Activated T-helper 1 cell treated with anti-CD3 and anti-CD28 coated beads, Interleukin-2, amount 50 U/mL, for 16 hours (primary cell): ENCODE data around the gene ZFP36L2.

Experiments
- DNase-seq, 2 donors: peaks; one replicate each; pipeline ENCODE4 v3.0.0-alpha.2; 2020; ENCODE audit warnings: low read depth in 1 of 2, low spot score in 1 of 2

The ZFP36L2 gene

DNA sequence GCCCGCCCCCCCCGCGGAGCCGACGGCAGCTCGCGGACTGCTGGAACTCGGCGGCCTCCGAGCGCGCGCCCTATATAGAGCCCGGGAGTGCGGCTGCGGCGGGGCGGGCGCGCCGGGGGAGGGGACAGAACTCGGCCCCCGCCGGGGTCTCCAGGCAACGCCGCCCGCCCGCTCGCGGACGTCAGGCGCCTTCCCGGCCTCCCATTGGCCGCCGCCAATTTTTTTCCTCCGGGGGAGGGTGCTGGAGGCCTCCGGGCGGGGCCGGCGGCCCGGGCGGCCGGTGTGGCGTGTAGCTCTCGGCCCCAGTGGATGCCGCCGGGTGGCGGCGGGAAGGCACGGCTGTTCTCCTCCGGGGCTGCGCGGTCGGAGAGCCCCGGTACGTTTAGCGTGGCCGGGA is at the start of gene ZFP36L2:
TSS of gene ZFP36L2 (minus strand) at position 49 of the 397 bp plus-strand sequence. CDS start 291 bp downstream, outside the sequence.
- peak; percentile 92 to 94 for DNase-seq

DNA sequence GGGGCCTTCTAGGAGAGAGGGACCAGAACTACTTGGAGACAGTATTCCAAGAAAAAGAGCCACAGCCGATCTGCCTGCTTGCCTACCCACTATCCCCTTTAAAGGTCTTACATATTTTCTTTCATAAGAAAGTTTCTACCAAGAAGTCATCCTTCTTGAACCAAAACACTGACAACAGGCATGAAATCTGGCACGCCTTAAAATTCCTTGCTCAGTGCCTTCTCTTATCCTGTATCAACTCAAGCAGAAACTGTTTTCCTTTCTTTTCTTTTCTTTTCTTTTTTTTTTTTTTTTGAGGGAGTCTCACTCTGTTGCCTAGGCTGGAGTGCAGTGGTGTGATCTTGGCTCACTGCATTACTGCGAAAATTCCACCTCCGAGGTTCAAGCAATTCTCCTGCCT is 48.3 kb upstream of the ZFP36L2 start:
- no peak for DNase-seq

- DNase-seq: no peak
Observed at GRCh38 chr2:43274055-43274454, 47.6 kb upstream of the ZFP36L2 start.

DNA sequence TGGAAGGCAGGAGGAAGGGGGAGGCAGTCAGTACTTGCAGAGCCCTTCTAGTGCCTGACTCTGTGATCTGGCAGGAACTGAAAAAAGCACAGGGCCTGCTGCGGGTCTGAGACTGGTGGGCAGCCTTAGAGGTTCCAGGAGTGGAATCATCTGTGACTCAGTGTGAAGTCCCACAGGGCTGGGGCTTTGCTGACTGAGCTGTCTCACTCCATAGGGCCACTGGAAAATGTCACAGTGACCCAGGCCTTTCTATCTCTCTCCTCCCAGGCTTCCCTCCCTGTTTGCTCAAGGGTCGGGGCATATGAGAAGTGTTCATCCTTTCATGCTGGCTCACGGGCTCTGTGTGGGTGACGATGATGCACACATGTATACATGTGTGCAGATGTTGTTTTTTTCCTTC is 47.1 kb upstream of the ZFP36L2 start:
- no peak for DNase-seq

DNA sequence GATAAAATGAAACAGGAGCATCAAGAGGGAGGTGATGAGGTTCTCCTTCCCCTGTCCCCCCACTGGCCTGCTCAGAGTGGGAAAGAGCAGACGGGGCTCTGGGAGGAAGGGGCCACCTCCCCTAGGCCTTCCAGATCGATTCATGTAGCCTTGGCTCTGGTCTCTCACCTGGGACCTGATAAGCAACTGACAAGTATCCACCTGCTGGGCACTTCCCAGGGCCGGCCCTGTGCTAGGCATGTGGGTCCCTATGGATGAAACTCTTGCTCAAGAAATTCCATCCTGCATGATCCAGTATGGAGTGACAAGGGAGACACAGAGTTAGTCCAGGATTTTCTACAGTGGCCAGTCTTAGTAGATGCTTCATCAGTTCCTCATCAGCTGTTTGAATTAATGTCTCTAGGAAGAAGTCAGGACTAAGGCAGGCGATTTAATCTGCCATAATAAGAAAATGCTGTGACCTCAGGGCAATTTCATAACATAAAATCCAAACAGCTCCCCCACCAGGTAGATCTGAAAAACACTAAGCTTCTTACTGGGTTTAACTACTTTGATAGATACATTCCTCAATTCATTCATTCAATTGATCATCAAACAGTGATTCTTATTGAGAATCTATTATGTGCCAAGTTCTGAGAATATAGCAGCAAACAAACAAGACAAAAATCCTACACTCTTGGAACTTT is 44.7 kb upstream of the ZFP36L2 start:
- no peak for DNase-seq

DNA sequence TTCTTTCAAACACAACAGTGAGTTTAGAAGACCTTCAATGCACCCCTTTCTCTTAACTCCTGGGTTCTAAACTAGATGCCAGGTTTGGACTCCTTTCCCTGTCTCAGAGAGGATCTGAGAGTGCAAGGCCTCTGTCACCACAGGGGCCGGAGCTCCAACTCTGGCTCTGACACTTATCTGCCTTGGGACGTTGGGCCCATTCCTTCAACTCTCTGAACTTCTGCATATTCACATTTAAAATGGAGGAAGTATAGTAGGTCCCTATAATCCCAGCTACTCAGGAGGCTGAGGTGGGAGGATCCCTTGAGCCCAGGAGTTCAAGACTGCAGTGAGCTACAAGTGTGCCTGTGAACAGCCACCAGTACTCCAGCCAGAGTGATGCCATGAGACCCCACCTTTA is 44.1 kb upstream of the ZFP36L2 start:
- DNase-seq: no peak

DNA sequence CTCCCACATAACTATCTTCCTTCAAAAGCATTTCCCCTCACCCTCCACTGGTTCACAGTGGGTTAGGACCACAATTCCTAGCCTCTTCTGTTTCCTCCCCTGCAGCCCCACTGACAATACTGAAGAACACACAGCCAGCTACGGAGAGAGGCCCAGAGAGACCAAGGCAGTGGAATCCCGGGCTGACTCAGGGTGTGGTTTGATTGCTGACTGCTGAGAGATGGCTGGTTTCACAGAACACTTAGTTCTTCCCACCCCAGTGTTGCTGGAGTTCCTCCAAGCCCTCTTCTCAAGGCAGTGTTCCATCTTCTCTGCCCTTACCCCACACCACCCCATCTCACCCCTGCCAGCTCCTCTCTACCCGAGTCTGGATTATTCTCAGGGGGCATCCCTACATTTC is 43.3 kb upstream of the ZFP36L2 start:
- DNase-seq: no peak

DNA sequence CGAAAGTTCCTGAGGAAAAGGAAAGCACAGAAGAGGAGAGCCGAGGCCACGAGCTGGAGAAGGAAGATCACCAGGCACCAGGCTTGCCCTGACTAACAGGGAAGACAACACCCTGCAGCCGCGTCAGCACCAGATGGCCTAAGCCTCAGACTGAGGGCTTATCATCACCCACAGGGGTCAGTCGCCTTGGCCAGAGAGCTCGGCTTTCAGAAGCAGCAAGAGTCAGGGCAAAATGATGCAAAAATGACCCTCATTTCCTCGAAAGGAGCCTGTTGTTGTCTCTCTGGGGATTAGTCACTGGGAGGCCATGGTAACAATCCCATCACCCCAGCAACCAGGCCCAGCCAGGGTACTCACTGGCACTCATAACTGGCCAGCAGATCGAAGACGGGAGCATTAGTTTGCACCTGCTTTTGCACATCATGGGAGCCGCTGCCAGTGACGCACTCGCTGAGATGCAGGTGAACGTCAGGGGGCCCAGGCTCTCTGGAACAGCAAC is 42.7 kb upstream of the ZFP36L2 start:
- DNase-seq: no peak

DNA sequence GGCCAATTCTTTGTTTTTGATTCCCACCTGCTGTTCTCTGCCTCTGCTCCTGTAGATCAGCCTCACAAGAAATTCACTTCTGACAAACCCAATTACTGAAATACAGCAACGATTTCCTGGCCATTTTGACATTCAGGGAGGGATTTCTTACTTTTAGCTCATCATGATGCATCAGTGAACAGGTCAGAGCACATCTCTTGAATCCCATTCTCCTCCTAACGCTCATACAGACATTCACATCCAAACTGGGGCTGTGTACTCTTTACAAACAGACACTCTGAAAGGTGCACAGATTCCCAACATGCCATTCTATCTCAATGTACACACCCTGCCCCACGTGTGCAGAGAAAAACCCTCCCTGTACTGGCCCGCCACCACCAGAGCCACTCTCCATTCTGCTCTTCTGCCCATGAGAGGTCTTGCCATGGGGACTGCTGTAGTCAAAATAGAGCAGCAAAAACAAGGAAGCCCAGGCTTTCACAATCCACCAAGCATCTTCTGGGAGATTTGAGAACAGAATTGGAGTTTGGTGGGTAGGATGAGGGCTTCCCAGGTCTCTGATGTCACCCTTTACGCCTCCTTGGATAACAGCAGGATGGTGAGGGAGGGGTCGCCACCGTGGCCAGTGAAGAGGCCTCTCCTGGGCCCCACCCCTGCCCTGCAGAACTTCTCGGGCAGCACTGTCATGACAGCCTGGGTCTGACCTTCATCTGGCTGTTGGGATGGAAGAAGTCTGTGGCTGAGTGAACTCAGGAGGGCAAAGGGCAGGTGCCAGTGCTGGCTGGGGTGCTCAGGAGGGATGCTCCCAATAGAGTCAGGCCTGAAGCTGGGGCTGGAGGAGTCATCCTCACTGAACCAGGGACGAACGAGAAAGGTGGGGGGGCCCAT is 41.9 kb upstream of the ZFP36L2 start:
- no peak for DNase-seq

GRCh38 chr2:43267381-43267780 is 41.0 kb upstream of the ZFP36L2 start:
- DNase-seq: no peak

DNA sequence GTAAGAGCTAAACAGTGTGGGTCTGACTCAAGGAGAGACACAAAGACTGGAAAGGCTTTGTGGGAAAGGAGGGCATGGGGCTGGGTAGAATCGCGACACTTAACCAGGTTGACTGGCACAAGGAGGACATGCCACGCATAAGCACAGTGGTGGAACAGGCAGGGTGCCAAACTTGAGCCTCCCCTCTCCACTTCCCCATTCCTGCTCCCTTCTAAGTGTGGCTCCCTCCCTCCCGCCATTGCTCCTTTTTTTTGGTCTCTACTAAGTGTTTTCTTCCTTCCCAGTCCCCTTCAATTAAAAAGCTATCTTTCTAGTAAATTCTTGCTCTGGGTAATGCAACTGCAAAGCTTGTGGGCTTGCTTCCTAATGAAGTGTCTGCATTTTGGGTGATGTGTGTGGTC is 40.3 kb upstream of the ZFP36L2 start:
- DNase-seq: no peak

- DNase-seq: no peak
Observed at GRCh38 chr2:43265421-43265820, 39.0 kb upstream of the ZFP36L2 start.

DNA sequence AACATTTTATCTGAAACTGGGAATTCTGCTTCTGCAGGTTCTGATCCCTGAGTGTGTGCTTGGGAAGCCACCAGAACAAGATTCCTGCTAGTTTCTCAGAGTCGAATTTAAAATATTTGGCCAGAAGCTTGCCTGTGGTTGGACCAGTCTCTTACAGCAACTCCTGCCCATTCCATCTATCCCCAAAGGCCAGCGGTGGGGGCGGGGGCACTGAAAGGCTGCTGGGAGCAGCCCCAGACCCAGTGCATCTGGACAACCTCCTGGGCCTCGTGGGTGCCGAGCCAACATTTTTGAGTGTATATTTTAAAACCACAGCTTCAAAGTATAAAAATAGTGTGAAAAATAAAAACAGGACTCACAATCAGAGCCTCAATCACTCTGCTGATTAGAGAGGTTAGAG is 38.6 kb upstream of the ZFP36L2 start:
- no peak for DNase-seq

- no peak for DNase-seq
Observed at GRCh38 chr2:43262951-43263350, 36.5 kb upstream of the ZFP36L2 start.

DNA sequence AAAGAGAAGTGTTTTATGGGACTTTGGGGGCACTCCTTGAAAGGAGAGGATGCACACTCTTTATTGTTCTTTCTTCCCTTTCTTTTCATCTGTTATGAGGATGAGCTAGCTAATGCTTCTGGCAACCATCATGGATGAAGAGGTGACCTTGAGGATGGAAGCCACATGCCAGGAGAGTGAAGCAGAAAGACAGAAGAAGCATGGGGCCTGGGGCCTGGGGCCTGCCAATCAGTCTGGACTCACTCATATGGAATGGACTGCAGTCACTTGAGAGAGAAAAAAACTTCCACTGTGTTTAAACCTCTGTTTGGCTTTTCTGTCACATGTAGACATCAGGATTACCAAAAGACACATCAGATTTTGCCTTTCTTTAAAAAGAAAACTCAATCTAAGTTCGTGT is 35.8 kb upstream of the ZFP36L2 start:
- DNase-seq: no peak

DNA sequence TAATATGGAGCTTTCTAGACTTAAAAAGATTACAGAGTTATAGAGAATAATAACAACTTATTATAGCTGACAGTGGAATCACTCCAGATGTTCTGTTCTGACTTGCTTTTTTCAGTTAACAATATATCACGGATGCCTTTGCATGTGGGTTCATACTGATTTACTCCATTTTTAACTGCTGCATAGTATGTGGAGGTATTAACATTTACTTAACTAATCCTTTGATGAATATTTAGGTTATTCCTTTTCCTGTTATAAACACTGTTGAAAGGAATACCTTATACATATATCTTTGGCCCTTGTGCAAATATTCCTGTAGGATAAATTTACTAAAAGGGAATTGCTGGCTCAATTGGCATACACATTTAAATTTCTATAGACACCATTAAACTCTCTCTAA is 33.1 kb upstream of the ZFP36L2 start:
- DNase-seq: no peak

- no peak for DNase-seq
Observed at GRCh38 chr2:43258547-43259156, 32.2 kb upstream of the ZFP36L2 start.

DNA sequence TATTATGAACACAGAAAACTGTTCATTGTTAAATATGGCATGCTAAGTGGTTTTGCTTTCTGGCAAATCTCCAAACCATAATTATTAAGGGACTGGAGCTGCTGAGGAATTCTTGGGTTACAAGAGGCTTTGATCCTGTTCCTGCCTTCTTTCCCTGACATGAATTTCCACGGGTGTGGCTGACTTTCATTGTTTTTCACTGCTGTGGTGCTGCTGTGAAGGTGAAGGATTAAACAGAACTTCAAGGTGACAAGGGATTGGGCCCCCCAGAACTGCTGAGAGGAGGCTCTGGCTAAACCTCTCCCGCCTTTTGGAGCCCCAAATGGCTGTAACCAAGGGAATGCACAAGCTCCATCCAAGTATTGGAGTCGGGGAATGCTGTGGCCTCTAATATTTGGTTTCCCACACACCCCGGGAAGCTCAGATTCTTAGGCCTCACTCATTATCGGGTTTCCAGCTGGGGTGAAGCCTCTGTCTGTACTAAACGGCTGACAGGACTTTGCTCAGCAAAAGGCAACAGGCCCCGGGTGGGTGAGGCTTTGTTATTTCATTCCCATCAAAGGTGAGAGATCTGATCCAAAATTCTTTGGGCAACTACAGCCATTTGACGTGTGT is 29.0 kb upstream of the ZFP36L2 start:
- no peak for DNase-seq

- DNase-seq: no peak
Observed at GRCh38 chr2:43254331-43254730, 27.9 kb upstream of the ZFP36L2 start.

DNA sequence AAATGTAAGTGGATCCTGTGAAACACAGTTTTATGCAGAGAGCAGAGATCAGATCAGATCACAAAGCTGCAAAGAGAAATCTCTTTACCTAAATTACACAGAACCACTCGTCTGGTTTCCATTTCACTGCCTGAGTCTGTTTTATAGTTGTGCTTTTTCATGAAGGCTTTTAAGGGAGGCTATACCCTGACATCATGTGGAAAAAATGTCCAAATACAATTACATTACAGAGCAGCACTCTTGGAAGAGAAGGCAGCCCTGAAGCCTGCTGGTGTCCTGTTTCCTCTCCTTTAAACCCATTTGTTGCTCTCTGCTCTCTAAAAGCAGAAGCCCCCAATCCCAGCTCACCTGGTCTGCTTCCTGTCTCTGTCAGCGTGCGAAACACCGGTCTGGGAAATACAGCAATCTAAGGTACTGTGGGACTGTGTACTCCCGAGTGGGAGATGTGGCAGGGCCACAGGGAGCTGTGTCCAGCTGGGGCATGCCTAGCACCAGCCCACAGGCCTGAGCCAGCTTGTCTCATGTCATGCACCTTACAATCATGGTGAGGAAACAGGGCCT is 24.8 kb upstream of the ZFP36L2 start:
- DNase-seq: no peak

DNA sequence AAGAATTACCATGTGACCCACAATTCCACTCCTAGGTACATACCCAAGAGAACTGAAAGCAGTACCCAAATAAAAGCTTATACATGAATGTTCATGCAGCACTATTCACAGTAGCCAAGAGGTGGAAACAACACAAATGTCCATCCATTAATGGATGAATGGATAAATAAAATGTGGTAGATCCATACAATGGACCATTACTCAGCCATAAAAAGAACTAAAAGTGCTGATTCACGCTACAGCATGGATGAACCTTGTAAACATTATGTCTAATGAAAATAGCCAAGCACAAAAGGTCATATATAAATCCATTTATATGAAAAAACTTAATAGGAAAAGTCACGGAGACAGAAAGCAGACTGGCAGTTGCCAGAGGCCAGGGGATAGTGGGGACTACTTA is 23.6 kb upstream of the ZFP36L2 start:
- no peak for DNase-seq
